ENCODE measurements around the gene RAB21. TPM values are rescaled to one million over a fixed set of nuclear protein-coding genes. Genes with fewer than 3 reads are reported as not detected.

The RAB21 gene
- total RNA-seq, 1 experiment from 2014 or later, result 47.2 TPM

DNA sequence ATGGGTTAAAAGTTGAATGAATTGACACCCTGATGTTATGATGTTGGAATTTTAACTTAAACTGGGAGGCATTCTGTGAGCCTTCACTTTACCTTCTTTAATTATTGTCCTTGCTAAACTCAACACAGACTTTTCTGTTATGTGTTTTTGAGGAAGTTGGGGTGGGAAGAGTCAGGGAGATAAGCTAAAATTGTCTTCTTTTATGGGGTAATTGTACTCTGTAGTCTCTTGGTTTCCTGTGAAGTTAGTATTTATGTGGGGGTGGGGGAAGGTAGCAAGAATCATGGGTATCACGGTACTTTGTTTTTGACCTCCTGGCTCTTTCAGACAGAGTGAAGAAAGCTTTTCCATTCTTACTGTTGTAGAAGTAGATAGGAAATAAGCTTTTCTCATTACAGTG is 32.9 kb downstream of the RAB21 start:
- no peak overlapping the region for H3K4me3 ChIP-seq
- H3K9me2 ChIP-seq (ENCODE audit: insufficient read depth), result no peaks in the 10 kb centered on the region
- BruUV-seq (replicated peaks), result no TSS peak
- 0 out of 2 replicates have a peak, but pooled peaks cover 3% of the 10 kb centered on the region for H4K20me1 ChIP-seq (ENCODE audit: insufficient read depth)
- TF ChIP-seq CTCF (conservative IDR thresholded peaks at IDR 0.05) (no peak), EZH2 (IDR thresholded peaks at IDR 0.05; ENCODE audit: low read depth) (no peak)
- DNase-seq, result no peak
- H3K4me2 ChIP-seq, result no peak overlapping the region
- no peaks in the 10 kb centered on the region; the same call in 1 of the 2 replicates for H3F3A ChIP-seq (ENCODE audit: insufficient read depth, low read depth)
- intact Hi-C loops (cut with micrococcal nuclease; ENCODE audit: unreplicated experiment), result loop anchor here (10.0 kb wide), 1 partner anchor 217 kb away; no protein-coding TSS in a partner anchor
- H3K27me3 ChIP-seq (ENCODE audit: insufficient read depth, low read depth), result no peaks in the 10 kb centered on the region
- H3K79me2 ChIP-seq (ENCODE audit: low read depth), result no peaks in the 10 kb centered on the region
- H3K36me3 ChIP-seq (ENCODE audit: low read depth), result peaks cover 11% of the 10 kb centered on the region; the same call in 1 of the 2 replicates
- ChIA-PET CTCF (no interaction called here), POLR2A (ENCODE audit: unreplicated experiment) (interaction anchor here (0.6 kb wide), 1 partner anchor 704 kb away, joined by 15 read pairs; no protein-coding TSS in a partner anchor)
- H3K27ac ChIP-seq, result no peak overlapping the region
- no peaks in the 10 kb centered on the region for H3K9me3 ChIP-seq (ENCODE audit: insufficient read depth, low read depth)
- H3K4me1 ChIP-seq (replicated peaks; ENCODE audit: insufficient read depth), result no peaks in the 10 kb centered on the region
- no peak overlapping the region for H2AFZ ChIP-seq

DNA sequence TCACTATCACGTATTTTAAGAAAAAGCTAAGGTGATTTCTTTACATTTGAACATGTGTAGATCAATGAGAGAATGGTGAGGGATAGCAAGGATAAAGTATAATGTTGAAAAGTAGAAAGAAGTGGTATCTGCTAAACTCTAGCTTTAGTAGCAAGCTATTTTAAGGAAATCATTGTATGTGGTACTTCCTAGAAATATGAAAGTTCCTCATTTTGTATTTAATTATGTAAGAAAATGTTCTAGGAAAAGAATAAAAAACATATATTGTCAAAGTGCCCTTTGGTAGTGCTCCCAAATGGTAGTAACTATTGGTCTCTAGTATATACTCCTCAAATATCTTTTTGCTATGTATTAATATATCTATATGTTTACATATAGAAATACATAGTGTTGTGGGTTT is 35.7 kb downstream of the RAB21 start:
- no peak overlapping the region for H3K4me3 ChIP-seq
- no peaks in the 10 kb centered on the region for H3K9me3 ChIP-seq (ENCODE audit: insufficient read depth, low read depth)
- peaks cover 2% of the 10 kb centered on the region; the same call in 1 of the 2 replicates for H3K36me3 ChIP-seq (ENCODE audit: low read depth)
- intact Hi-C loops (cut with micrococcal nuclease; ENCODE audit: unreplicated experiment), result no loop called here
- H4K20me1 ChIP-seq (ENCODE audit: insufficient read depth), result no peaks in the 10 kb centered on the region
- H3K4me2 ChIP-seq, result no peak overlapping the region
- no peaks in the 10 kb centered on the region for H3K9me2 ChIP-seq (ENCODE audit: insufficient read depth)
- H3K79me2 ChIP-seq (ENCODE audit: low read depth), result no peaks in the 10 kb centered on the region
- H3K27me3 ChIP-seq (ENCODE audit: insufficient read depth, low read depth), result no peaks in the 10 kb centered on the region
- ChIA-PET POLR2A (ENCODE audit: unreplicated experiment) (no interaction called here), CTCF (no interaction called here)
- no peak overlapping the region for H3K27ac ChIP-seq
- no peak for TF ChIP-seq CTCF (conservative IDR thresholded peaks at IDR 0.05)
- H2AFZ ChIP-seq, result no peak overlapping the region
- H3F3A ChIP-seq (ENCODE audit: insufficient read depth, low read depth), result no peaks in the 10 kb centered on the region; the same call in 1 of the 2 replicates
- DNase-seq, result no peak
- BruUV-seq (replicated peaks), result no TSS peak
- no peaks in the 10 kb centered on the region for H3K4me1 ChIP-seq (replicated peaks; ENCODE audit: insufficient read depth)

DNA sequence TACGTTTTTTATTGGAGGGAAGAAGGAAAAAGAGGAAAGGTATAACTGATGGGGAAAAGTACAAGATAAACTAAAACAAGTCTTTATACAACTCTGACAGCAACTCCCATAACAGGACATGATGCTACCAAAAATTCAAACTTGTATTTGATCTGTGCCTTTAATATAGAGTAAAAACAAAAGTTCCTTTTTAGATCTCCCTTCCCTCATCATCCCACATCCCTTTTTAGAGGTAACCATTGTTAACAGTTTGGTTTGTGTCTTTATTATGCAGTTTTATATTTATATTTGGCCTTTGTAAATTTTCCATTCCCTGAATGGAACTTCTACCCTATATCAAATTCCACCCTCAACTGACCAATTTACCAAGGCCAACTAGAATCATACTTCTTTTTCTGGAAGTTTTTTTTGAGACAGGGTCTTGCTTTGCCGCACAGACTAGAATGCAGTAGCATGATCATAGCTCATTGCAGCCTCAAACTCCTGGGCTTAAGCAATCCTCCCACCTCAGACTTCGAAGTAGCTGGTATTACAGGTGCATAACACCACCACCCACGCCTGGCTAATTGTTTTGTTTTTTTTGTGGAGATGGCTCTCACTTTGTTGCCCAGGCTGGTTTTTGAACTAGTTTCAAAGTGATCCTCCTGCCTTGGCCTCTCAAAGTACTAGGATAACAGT is 36.9 kb downstream of the RAB21 start:
- Histone ChIP-seq H3K4me1 (replicated peaks; ENCODE audit: insufficient read depth) (no peaks in the 10 kb centered on the region), H3K27me3 (ENCODE audit: insufficient read depth, low read depth) (no peaks in the 10 kb centered on the region), H3K36me3 (ENCODE audit: low read depth) (no peaks in the 10 kb centered on the region), H3K9me2 (ENCODE audit: insufficient read depth) (no peaks in the 10 kb centered on the region), H3F3A (ENCODE audit: insufficient read depth, low read depth) (no peaks in the 10 kb centered on the region; the same call in 1 of the 2 replicates), H3K4me2 (no peak overlapping the region), H3K4me3 (no peak overlapping the region), H3K79me2 (ENCODE audit: low read depth) (no peaks in the 10 kb centered on the region), H3K9me3 (ENCODE audit: insufficient read depth, low read depth) (no peaks in the 10 kb centered on the region), H4K20me1 (ENCODE audit: insufficient read depth) (no peaks in the 10 kb centered on the region), H2AFZ (no peak overlapping the region), H3K27ac (no peak overlapping the region)
- BruUV-seq (replicated peaks), result no TSS peak
- intact Hi-C loops (cut with micrococcal nuclease; ENCODE audit: unreplicated experiment), result no loop called here
- no peak for TF ChIP-seq CTCF (conservative IDR thresholded peaks at IDR 0.05)
- no peak for TF ChIP-seq EZH2 (IDR thresholded peaks at IDR 0.05; ENCODE audit: low read depth)
- CTCF ChIA-PET, result interaction anchor here (0.6 kb wide), 1 partner anchor 9 kb away, joined by 8 read pairs; no protein-coding TSS in a partner anchor
- no peak for DNase-seq
- POLR2A ChIA-PET (ENCODE audit: unreplicated experiment), result interaction anchor here (0.6 kb wide), 1 partner anchor 47 kb away, joined by 7 read pairs; no protein-coding TSS in a partner anchor

All from PC-9 (cell line).